CD4-positive, alpha-beta T cell (primary cell): Measurements from ENCODE around the gene STX11. TPM values are rescaled to one million over a fixed set of nuclear protein-coding genes. Genes with fewer than 3 reads are reported as not detected.

Experiments used
- ATAC-seq: fragments of 200-7000 bp; cut with Tn5 transposase; one replicate; pipeline ENCODE4 v1.10.0; 2022; ENCODE audit warnings: mild to moderate bottlenecking; ENCODE audit not compliant: poor library complexity
- CTCF ChIA-PET: fragments of 350-600 bp; sonication (Branson Sonifier 250); formaldehyde crosslinking; loops from one replicate; lab custom pipeline; 2021; ENCODE audit warnings: antibody characterized with exemption, inconsistent platforms; lab: Charles Lee
- POLR2A ChIA-PET: fragments of 350-600 bp; sonication (Branson Sonifier 250); formaldehyde crosslinking; loops from one replicate; lab custom pipeline; 2021; ENCODE audit warnings: antibody characterized with exemption, inconsistent platforms; lab: Charles Lee
- DNase-seq, 14 experiments: peaks; one replicate each; pipeline ENCODE4 v3.0.0-alpha.2; 2013 to 2020; ENCODE audit warnings: mixed read lengths in 2 of 14
- H3K27ac ChIP-seq, 2 donors: one replicate each; pipeline versions ENCODE4 v1.5.1 to v1.7.0; 2013; ENCODE audit warnings: low read length in 2 of 2, low read depth in 1 of 2, mild to moderate bottlenecking in 1 of 2
- H3K27me3 ChIP-seq, 2 experiments: 1 replicate in 1 of 2; 2 replicates in 1 of 2; pipeline versions ENCODE4 v1.6.1 to v1.7.0; 2013; ENCODE audit warnings: low read length in 2 of 2, control low read depth in 1 of 2, mild to moderate bottlenecking in 1 of 2, moderate library complexity in 1 of 2; ENCODE audit not compliant: insufficient read depth in 2 of 2, control insufficient read depth in 1 of 2
- H3K36me3 ChIP-seq: one replicate; pipeline ENCODE4 v1.6.1; 2013; ENCODE audit warnings: low read length, control low read depth; ENCODE audit not compliant: insufficient read depth
- H3K4me1 ChIP-seq: one replicate; pipeline ENCODE4 v1.6.1; 2013; ENCODE audit warnings: low read length, control low read depth; ENCODE audit not compliant: insufficient read depth
- H3K4me3 ChIP-seq: one replicate; pipeline ENCODE4 v1.5.1; 2013; ENCODE audit warnings: mild to moderate bottlenecking, low read length, moderate library complexity
- H3K9me3 ChIP-seq, 2 experiments: 1 replicate in 1 of 2; 2 replicates in 1 of 2; pipeline versions ENCODE4 v1.6.1 to v1.7.0; 2013; ENCODE audit warnings: low read length in 2 of 2, mild to moderate bottlenecking in 2 of 2, control low read depth in 1 of 2, moderate library complexity in 1 of 2; ENCODE audit not compliant: control insufficient read depth in 1 of 2, insufficient read depth in 1 of 2
- H3K27ac Mint-ChIP-seq: one replicate; pipeline ENCODE4 v1.8.0; 2020; ENCODE audit warnings: mixed read lengths
- H3K27me3 Mint-ChIP-seq: one replicate; pipeline ENCODE4 v1.8.0; 2021; ENCODE audit warnings: mixed read lengths
- H3K36me3 Mint-ChIP-seq: one replicate; pipeline ENCODE4 v1.8.0; 2021; ENCODE audit warnings: low read depth, mixed read lengths
- H3K4me1 Mint-ChIP-seq: one replicate; pipeline ENCODE4 v1.8.0; 2021; ENCODE audit warnings: low read depth, mixed read lengths
- H3K4me3 Mint-ChIP-seq: one replicate; pipeline ENCODE4 v1.8.0; 2020; ENCODE audit warnings: mild to moderate bottlenecking, mixed read lengths
- H3K9me3 Mint-ChIP-seq: one replicate; pipeline ENCODE4 v1.8.0; 2020; ENCODE audit warnings: mixed read lengths
- intact Hi-C, 2 experiments: fragments of 100-400 bp; cut with DNase I in 1 of 2; cut with micrococcal nuclease in 1 of 2; formaldehyde crosslinking; loops; one replicate each; pipeline versions ENCODE4 v1.15.1 to v1.9.0; 2023 to 2025; cut with DNase I, micrococcal nuclease
- total RNA-seq, 174 experiments: library from RNA in 2 of 174; stranded (reverse) in 2 of 174; gene quantifications; one replicate each; pipeline ENCODE4 v1.2.3 and lab custom pipeline; 2021 to 2026
- TF ChIP-seq, protein P1 (sequence below): fragments of 200-600 bp; IDR thresholded peaks from one replicate; pipeline ENCODE4 v1.8.0; 2022; ENCODE audit warnings: antibody characterized with exemption, mild to moderate bottlenecking

Gene STX11
- total RNA-seq, 2 experiments from 2014 or later = 16.1 to 16.8 TPM

DNA sequence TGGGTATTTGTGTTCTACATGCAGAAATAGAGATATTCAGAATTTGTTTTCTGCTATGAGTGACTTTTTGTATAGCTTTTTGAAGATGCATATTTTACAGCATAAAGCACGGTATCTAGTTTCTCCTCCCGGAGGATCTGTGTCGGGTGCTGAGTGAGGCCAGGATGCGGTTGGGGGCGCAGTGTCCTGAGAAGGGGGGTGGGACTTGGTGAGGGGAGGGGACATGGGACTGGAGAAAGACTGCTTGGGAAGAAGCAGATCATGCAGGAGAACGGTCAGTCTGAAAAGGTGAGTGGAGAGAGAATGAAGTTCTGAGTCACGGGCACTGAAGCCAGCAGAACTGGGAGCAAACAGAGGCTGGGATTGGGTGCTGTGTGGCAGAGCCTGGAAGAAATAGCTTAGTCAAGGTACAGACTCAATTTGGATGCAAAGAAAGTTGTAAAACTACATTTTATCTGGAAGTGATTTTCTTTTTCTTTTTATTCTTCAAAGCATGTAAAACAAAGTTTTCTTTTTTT lies 44.0 kb downstream of the STX11 start:
- Mint-ChIP-seq H3K27ac (no peak overlapping the region), H3K9me3 (no peaks in the 10 kb centered on the region), H3K4me1 (peaks cover 13% of the 10 kb centered on the region), H3K27me3 (no peaks in the 10 kb centered on the region), H3K36me3 (no peaks in the 10 kb centered on the region), H3K4me3 (no peak overlapping the region)
- intact Hi-C loops = no loop called here
- no peaks in the 10 kb centered on the region for H3K36me3 ChIP-seq
- H3K4me1 ChIP-seq = no peaks in the 10 kb centered on the region
- ChIA-PET POLR2A (interaction anchor here (0.7 kb wide), 1 partner anchor 99 kb away, joined by 3 read pairs; no protein-coding TSS in a partner anchor), CTCF (no interaction called here)
- H3K27ac ChIP-seq = no peak overlapping the region
- TF ChIP-seq, protein P1, sequence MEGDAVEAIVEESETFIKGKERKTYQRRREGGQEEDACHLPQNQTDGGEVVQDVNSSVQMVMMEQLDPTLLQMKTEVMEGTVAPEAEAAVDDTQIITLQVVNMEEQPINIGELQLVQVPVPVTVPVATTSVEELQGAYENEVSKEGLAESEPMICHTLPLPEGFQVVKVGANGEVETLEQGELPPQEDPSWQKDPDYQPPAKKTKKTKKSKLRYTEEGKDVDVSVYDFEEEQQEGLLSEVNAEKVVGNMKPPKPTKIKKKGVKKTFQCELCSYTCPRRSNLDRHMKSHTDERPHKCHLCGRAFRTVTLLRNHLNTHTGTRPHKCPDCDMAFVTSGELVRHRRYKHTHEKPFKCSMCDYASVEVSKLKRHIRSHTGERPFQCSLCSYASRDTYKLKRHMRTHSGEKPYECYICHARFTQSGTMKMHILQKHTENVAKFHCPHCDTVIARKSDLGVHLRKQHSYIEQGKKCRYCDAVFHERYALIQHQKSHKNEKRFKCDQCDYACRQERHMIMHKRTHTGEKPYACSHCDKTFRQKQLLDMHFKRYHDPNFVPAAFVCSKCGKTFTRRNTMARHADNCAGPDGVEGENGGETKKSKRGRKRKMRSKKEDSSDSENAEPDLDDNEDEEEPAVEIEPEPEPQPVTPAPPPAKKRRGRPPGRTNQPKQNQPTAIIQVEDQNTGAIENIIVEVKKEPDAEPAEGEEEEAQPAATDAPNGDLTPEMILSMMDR = no peak
- H3K4me3 ChIP-seq = no peak overlapping the region
- ATAC-seq (no peak), DNase-seq (no peak)
- H3K27me3 ChIP-seq = no peaks in the 10 kb centered on the region
- H3K9me3 ChIP-seq = no peaks in the 10 kb centered on the region

- Mint-ChIP-seq H3K4me3 (no peak overlapping the region), H3K4me1 (peaks cover 13% of the 10 kb centered on the region), H3K36me3 (no peaks in the 10 kb centered on the region), H3K9me3 (no peaks in the 10 kb centered on the region), H3K27me3 (no peaks in the 10 kb centered on the region), H3K27ac (no peak overlapping the region)
- Histone ChIP-seq H3K27ac (no peak overlapping the region), H3K4me3 (no peak overlapping the region), H3K4me1 (no peaks in the 10 kb centered on the region), H3K27me3 (no peaks in the 10 kb centered on the region), H3K36me3 (no peaks in the 10 kb centered on the region), H3K9me3 (peaks cover 0 to 1% of the 10 kb centered on the region in 2 experiments)
- ATAC-seq = no peak
- intact Hi-C loops = no loop called here
- no peak for DNase-seq
- CTCF ChIA-PET = no interaction called here
- TF ChIP-seq, protein P1 = no peak
- POLR2A ChIA-PET = no interaction called here
Observed at GRCh38 chr6:144195671-144196270, 45.5 kb downstream of the STX11 start.

DNA sequence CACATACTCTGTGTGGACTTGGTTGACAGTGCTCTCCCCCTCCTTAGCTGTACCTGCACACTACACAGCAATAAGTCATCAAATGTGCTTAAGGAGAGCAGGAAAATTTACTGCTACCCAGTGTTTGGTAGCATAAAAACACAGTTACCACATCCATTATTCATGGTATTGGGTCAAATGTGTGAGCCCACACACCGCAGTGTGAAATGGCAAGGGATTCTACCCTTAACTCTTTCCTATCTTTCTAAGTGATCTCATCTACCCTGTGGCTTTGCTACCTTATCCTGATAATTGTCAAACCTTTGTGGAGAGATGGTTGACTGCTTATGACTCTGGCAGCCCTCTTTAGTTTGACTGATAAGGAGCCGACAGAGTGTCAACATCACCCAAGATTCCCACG lies 47.6 kb downstream of the STX11 start:
- no peaks in the 10 kb centered on the region for H3K27me3 ChIP-seq
- DNase-seq (peak in 1 of 14 experiments; percentile 47), ATAC-seq (no peak)
- H3K9me3 ChIP-seq = peaks cover 10 to 15% of the 10 kb centered on the region in 2 experiments
- ChIA-PET CTCF (no interaction called here), POLR2A (no interaction called here)
- no peaks in the 10 kb centered on the region for H3K36me3 Mint-ChIP-seq
- no peaks in the 10 kb centered on the region for H3K27me3 Mint-ChIP-seq
- no peak overlapping the region for H3K4me3 ChIP-seq
- H3K9me3 Mint-ChIP-seq = peaks cover 3% of the 10 kb centered on the region
- H3K4me1 Mint-ChIP-seq = peaks cover 13% of the 10 kb centered on the region
- no peak overlapping the region for H3K27ac ChIP-seq
- H3K4me3 Mint-ChIP-seq = no peak overlapping the region
- no peak overlapping the region for H3K27ac Mint-ChIP-seq
- TF ChIP-seq, protein P1 = no peak
- H3K36me3 ChIP-seq = no peaks in the 10 kb centered on the region
- intact Hi-C loops = no loop called here
- H3K4me1 ChIP-seq = no peaks in the 10 kb centered on the region
